GM21381 (cell line): Measurements from ENCODE around the gene PARP15.

Experiments used
- ATAC-seq: cut with Tn5 transposase; IDR thresholded peaks from one replicate; pipeline ENCODE4 v1.9.1; 2021; ENCODE audit warnings: mild to moderate bottlenecking, moderate library complexity; ENCODE audit not compliant: unreplicated experiment

The PARP15 gene

GRCh38 chr3:122568755-122569154 is 8.7 kb upstream of the PARP15 start:
- ATAC-seq, result no peak

GRCh38 chr3:122572940-122573412 is 4.5 kb upstream of the PARP15 start:
- ATAC-seq, result no peak

GRCh38 chr3:122576174-122576940 is 1.1 kb upstream of the PARP15 start:
- ATAC-seq, result peak; percentile 81

DNA sequence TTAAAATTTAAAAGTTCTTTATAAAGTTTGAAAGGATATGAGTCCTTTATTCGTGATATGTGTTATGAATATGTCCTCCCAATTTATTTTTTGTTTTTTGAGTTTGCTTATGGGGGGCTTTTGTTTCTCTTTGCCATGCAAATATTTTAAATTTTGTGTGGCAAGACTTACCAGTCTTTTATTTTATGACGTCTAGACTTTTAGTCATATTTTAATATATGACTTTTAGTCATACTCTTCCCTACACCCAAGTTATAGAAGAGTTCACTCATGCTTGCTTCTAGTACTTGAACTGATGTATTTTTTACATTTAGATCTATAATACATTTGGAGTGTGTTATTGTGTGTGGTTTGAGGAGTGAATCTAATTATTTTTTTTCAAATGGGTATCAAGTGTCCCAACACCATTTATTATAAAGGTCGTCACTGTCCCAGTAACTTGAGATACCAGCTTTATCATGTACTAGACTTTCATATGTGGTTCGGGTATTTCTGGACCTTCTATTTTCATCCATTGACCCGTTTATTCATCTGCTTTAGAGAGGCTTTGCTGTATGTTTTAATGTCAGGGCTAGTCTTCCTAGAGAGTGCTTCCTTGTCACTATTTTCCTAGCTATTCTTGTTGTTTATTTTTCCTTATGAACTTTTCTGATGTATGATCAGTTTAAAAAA is 755 bp downstream of the PARP15 start:
- ATAC-seq, result no peak

GRCh38 chr3:122580470-122580869 is 3.0 kb downstream of the PARP15 start:
- ATAC-seq, result no peak

DNA sequence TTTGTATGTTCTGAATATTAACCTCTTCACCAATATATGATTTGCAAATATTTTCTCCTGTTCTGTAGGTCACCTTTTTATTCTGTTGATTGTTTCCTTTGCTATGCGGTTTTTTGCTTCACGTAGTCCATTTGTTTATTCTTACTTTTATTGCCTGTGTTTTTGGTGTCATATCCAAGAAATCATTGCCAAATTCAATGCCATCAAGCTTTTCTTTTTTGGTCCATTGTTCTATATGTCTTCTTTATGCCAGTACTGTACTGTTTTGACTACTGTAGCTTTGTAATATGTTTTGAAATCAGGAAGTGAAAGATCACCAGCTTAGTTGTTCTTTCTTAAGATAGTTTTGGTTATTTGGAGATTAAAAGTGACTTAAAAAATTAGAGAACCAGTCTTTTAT is 4.2 kb downstream of the PARP15 start:
- ATAC-seq, result no peak

DNA sequence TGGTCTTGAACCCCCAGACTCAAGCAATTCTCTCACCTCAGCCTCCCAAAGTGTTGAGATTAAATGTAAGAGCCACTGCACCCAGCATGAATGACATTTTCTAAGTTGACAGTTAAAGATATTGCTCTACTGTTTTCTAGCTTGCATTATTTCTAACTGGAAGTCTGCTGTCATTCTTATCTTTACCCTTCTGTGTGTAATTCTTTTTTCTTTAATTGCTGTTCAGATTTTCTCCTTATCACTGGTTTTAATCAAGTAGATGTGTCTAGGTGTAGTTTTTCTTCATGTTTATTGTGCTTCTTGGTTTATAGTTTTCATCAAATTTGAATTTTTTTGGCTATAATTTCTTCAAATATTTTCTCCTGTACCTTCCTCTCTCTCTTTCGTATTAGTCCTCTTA is 4.9 kb downstream of the PARP15 start:
- no peak for ATAC-seq

- no peak for ATAC-seq
Observed at GRCh38 chr3:122586098-122586497, 8.6 kb downstream of the PARP15 start.

- ATAC-seq, result no peak
Observed at GRCh38 chr3:122586773-122587485, 9.5 kb downstream of the PARP15 start.

DNA sequence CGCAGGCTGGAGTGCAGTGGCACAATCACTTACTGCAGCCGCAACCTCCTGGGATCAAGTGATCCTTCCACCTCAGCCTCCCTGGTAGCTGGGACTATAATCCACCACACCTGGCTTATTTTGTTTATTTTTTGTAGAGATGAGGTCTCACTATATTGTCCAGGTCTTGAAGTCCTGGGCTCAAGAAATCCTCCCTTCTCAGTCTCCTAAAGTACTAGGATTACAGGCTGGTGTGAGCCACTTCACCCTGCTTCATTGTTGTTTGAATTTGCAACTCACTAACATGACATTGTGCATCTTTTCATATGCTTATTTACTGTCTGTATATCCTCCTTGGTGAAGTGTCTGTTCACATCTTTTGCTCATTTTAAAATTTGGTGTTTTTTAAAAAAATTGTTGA is 10.1 kb downstream of the PARP15 start:
- ATAC-seq, result no peak

DNA sequence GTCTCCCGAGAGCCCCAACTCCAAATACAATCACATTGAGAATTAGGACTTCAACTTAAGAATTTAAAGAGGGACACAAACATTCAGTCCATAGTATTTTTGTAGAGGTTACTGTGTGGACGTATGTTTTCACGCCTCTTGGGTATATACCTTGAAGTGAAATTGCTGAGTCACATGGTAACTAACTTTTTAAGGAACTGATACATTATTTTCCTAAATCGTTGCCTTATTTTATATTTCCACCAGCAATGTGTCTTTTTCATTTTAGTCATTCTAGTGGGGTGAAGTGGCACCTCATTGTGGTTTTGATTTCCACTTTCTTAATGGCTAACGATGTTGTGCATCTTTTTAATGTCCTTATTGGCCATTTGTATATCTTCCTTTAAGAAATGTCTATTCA is 11.8 kb downstream of the PARP15 start:
- ATAC-seq, result peak; percentile 68

- ATAC-seq, result no peak
Observed at GRCh38 chr3:122590610-122591009, 13.2 kb downstream of the PARP15 start.

- no peak for ATAC-seq
Observed at GRCh38 chr3:122594025-122594424, 16.6 kb downstream of the PARP15 start.

DNA sequence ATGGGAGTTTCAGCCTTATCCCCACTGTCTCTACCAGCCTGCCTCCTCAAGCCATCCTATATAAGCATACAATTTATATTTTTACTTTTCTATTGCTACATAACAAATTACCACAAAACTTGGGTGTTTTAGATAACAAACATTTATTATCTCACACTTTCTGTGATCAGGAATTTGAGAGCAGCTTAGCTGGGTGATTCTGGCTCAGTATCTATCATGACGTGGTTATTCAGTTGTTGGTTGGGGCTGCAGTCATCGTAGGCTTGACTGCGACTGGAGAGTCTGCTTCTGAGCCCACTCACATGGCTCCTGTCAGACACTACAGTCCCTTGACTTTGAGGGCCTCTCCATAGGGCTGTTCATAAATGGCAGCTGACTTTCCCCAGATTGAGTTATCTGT is 20.7 kb downstream of the PARP15 start:
- ATAC-seq, result no peak

- ATAC-seq, result no peak
Observed at GRCh38 chr3:122598556-122598955, 21.1 kb downstream of the PARP15 start.

- no peak for ATAC-seq
Observed at GRCh38 chr3:122602011-122602710, 24.7 kb downstream of the PARP15 start.

DNA sequence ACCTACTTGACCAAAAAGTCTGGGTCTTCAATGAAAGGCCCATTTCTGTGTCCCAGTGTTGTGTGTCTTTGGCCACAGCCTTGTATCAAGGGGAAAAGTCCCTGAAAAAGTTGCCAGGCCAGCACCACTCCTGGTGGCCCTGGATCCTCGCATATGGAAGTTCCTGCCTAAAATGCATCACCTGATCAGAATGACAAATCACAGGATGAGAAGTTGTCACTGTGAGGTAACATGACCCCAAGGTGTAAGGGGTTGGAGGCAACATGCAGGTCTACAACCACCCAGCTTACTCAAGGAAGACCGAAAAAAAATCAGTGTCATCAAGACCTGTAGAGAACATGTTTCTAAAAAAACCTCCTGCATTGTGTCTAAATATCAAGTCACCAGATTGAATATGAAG is 25.6 kb downstream of the PARP15 start:
- ATAC-seq, result no peak

GRCh38 chr3:122606330-122606729 is 28.9 kb downstream of the PARP15 start:
- ATAC-seq, result no peak

DNA sequence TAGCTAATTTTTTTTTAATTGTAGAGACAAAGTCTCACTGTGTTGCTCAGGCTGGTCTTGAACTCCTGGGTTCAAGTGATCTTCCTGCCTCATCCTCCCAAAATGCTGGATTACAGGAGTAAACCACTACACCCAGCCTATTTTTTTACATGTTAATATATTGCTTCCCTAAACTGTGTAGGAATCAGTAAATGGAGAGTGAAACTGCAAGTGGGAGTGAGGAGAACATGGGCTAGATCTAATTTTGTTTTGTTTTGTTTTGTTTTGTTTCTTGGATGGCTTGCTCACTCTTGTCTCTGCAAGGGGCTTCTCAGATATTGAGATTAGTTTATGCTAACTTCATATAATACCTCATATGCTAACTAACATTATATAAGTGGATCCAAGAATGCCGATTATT is 31.5 kb downstream of the PARP15 start:
- ATAC-seq, result no peak

DNA sequence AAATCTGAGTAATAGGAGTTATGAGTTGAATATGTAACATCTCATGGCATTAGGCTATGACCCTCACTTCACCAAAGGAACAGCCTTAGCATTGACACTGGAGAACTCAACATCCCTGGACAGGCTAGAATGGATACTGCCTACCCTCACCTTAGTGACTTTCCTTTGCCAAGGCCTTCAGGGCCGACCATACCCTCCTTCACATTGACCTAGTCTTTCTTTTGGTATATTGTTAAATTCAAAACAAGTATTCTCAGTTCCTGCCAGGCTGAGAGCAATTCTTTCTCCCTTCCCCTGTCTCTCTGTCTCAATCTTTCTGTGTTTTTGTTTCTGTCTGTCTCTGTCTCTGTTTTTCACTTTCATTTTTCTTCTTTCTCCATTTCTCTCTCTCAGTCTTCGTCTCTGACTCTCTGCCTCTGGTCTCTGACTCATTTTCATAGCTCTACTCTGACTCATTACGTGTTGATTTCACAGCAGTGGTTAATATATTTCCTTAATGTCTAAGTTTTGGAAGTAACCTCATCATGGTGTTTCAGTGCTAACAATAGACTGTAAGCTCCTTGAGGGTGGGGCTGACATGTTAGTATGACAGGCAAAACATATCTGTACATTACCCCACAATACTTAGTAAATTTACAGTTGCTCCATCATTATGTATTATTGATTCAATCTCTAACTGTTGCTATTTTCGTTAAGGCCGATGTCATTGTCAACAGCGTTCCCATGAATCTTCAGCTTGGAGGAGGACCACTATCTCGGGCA is 32.5 kb downstream of the PARP15 start:
- ATAC-seq, result peak; percentile 91
